Stimulated activated CD4-positive, alpha-beta T cell treated with anti-CD3 and anti-CD28 coated beads, TNF-alpha, amount 100 ng/mL, for 1 hour (primary cell): Measurements from ENCODE around the gene LYPD6B.

Experiments
- DNase-seq, 3 donors: peaks; one replicate each; pipeline ENCODE4 v3.0.0-alpha.2; 2020; ENCODE audit warnings: low read depth in 3 of 3, low spot score in 1 of 3

Gene LYPD6B

GRCh38 chr2:149039213-149039724 lies 770 bp downstream of the LYPD6B start:
- no peak for DNase-seq

GRCh38 chr2:149040451-149040850 lies 2.0 kb downstream of the LYPD6B start:
- DNase-seq, result peak in 2 of 3 donors; percentile 7 to 27

GRCh38 chr2:149041482-149041881 lies 3.0 kb downstream of the LYPD6B start:
- no peak for DNase-seq

GRCh38 chr2:149042881-149043280 lies 4.4 kb downstream of the LYPD6B start:
- DNase-seq, result no peak

- DNase-seq, result no peak
These were observed 6.0 kb downstream of the LYPD6B start for GRCh38 chr2:149044500-149044899.

- no peak for DNase-seq
These were observed 8.6 kb downstream of the LYPD6B start for GRCh38 chr2:149047118-149047517.

- no peak for DNase-seq
These were observed 10.6 kb downstream of the LYPD6B start for GRCh38 chr2:149049142-149049541.

GRCh38 chr2:149050188-149050587 lies 11.7 kb downstream of the LYPD6B start:
- DNase-seq, result no peak

- DNase-seq, result no peak
These were observed 17.3 kb downstream of the LYPD6B start for GRCh38 chr2:149055751-149056150.

GRCh38 chr2:149056541-149057255 lies 18.2 kb downstream of the LYPD6B start:
- DNase-seq, result no peak

GRCh38 chr2:149057401-149057800 lies 18.9 kb downstream of the LYPD6B start:
- no peak for DNase-seq

- DNase-seq, result no peak
These were observed 20.4 kb downstream of the LYPD6B start for GRCh38 chr2:149058936-149059335.

- DNase-seq, result no peak
These were observed 21.3 kb downstream of the LYPD6B start for GRCh38 chr2:149059822-149060221.

GRCh38 chr2:149061133-149061745 lies 22.7 kb downstream of the LYPD6B start:
- no peak for DNase-seq

- no peak for DNase-seq
These were observed 24.0 kb downstream of the LYPD6B start for GRCh38 chr2:149062531-149062930.

GRCh38 chr2:149063177-149063576 lies 24.7 kb downstream of the LYPD6B start:
- DNase-seq, result no peak

- no peak for DNase-seq
These were observed 25.9 kb downstream of the LYPD6B start for GRCh38 chr2:149064365-149064841.

- DNase-seq, result no peak
These were observed 26.5 kb downstream of the LYPD6B start for GRCh38 chr2:149064856-149065630.

- DNase-seq, result no peak
These were observed 29.9 kb downstream of the LYPD6B start for GRCh38 chr2:149068225-149068995.

GRCh38 chr2:149068996-149069888 lies 30.7 kb downstream of the LYPD6B start:
- DNase-seq, result no peak
